NCI-H526 (cell line): Measurements from ENCODE around the gene HAS3.
"Not testable (repeated sequence)": the region's sequence is repeated elsewhere in the genome, so short reads cannot be mapped to it uniquely, and the experiment has no call there.

Source experiments
- DNase-seq, 2 experiments: peaks; one replicate each; lab custom pipeline; 2025; lab: John Stamatoyannopoulos, UW

The HAS3 gene, protein sequence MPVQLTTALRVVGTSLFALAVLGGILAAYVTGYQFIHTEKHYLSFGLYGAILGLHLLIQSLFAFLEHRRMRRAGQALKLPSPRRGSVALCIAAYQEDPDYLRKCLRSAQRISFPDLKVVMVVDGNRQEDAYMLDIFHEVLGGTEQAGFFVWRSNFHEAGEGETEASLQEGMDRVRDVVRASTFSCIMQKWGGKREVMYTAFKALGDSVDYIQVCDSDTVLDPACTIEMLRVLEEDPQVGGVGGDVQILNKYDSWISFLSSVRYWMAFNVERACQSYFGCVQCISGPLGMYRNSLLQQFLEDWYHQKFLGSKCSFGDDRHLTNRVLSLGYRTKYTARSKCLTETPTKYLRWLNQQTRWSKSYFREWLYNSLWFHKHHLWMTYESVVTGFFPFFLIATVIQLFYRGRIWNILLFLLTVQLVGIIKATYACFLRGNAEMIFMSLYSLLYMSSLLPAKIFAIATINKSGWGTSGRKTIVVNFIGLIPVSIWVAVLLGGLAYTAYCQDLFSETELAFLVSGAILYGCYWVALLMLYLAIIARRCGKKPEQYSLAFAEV

DNA sequence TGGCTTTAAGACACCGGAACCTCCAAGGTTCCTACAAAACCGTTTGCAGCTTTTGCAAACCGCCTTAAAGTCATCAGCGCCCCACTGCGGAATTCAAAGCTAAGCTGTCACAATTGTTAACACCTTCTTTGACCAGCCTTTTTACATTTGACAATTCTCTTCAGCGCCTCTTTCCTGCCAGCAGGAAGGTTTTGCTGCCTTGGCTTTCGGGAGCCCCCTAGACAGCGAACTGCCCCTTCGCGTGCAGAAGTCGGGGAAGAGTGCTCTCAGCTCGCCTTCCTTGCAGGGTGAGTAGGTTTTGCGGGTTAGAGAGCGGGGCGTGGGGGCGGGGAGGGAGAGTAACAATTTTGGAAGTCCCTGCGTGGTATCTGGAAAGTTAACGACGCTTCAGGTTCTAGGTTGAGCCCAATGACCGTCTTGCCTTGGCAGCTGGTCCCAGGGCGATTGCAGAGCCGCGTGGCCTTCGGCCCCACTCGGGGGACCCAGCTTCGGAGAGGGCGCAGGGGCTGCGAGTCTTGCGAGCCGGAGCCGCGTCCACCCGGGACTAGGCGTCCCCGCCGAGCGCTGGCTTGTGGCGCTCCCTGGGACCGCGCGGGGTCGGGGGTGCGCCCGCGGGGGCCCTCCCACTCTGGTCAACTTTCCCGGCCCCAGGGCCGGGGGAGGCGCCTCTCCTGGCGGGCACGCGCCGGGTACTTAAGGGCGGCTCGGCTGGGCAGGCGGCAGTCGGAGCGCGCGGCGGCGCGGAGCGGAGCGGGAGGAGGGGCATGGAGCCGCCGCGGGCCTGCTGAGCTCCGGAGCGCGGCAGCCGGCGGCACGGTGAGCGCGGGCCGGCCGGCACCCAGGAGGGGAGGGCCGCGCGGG lies at the start of gene HAS3:
Gene HAS3, plus strand, starts transcription at position 153 of the 861 bp plus-strand sequence. CDS start 3,743 bp downstream, outside the sequence.
- DNase-seq: peak in 1 of 2 experiments; percentile 68

DNA sequence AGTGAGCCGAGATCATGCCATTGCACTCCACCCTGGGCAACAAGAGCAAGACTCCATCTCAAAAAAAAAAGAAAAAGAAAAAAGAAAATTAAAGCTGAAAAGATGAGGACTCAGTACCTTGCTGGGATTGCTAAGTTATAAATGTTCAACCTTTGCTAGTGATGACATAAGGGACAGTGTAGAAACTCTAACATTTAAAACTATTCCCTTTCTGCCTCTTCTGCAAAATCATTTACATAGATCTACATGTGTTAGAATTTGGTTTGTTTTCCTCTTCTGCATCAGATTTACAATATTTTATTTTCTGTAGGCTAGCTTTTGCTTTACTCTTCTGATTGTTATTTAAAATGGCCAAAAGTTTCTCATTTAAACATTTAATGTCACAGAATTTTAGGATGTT lies 49.5 kb upstream of the HAS3 start:
- DNase-seq: no peak

DNA sequence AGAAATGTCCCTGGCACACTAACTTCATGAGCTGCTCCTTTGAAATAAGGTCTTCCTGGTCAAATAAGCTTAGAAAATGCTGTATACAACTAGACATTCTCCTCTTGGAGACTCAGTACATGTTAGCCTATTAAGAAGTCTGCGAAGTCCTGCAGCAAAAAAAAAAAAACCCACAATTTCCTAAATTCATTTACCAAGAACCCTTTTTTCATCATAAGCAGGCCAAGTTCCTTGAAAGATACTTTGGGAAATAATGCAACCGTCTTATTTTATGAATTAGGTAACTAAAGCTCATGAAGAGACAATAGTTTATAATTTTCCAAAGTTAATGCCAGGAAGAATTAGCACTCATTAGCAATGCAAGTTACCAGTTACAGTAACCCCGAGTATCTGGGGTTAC lies 49.0 kb upstream of the HAS3 start:
- no peak for DNase-seq

DNA sequence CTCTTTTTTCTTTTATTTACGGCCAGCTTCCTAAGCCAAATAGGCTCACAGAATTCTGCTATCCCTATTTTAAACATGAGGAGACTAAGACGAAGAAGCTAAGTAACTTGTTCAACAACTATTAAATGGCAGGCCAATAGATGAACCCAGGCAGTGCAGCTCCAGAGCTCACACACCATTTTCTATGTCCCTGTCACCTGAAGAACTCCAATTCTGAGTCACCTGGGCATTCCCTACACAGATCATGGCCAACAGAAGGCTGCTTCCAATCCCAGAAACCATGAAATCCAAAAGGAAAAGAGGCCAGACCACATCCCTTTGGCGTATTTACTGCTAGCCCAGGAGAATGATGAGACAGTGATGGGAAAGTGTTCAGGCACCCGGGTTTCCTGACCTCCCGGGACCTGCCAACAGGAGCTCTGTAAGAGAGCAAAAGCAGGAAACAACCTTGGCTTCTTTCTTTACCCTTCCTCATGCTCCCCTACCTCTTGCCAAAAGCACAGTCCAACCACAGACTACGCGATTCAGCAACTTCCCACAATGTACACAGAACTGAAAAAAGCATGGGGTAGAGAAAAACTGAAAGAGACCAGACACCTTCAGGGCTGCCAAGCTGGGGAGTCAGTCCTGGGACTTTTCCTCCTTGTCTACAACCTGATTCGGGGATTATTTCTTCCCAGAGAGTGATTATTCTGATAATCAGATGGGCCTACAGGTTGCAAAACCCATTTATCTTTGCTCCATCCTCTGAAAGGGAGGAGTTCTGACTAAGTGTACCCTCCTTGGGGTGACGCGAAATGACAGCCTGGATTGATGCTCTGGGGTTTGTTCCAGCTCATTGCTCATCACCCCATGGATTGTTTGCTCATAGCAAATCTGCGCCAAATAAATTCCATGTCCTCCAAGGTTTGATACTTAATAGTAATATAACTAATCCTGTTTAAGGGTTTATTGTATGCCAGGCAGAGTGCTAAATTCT lies 47.8 kb upstream of the HAS3 start:
- DNase-seq: no peak

DNA sequence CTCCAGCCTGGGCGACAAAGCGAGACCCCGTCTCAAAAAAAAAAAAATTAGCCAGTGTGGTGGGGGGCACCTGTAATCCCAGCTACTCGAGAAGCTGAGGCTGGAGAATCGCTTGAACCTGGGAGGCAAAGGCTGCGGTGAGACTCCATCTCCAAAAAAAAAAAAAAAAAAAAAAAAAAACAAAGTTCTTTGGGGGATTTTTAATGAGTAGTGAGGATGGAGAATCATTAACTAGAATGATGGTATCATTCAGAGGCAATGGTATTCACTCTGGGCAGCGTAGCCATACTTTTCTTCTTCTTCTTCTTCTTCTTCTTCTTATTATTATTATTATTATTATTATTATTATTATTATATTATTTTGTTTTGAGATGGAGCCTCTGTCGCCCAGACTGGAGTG lies 42.0 kb upstream of the HAS3 start:
- not testable (repeated sequence) for DNase-seq

DNA sequence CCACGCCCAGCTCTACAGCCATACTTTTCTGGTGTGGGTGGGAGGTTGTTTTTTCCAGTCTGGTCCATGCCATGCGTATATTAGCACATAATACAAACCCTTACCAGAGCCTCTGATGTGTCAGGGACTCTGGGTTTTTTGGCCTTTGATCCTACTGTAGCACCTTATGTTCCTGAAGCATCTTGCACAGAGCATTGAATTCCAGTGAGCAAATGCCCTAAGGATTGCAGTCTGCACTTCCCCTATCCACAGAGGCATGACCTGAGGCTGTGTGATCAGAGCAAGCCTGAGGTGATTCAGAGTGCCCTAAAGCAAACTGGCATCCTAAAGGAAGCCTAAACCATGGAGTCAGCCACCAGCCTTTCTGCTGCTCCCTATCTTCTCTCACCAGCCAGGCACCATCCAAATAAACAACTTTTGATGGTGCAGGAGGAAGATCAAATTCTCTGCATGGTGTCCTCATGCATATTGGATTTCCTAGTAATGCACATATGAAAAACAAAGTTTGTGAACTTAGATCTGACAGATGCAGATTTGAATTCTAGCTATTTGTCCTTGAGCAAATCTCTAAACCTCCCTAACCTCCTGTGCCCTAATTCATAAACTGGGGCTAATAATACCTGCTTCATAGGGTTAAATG lies 41.2 kb upstream of the HAS3 start:
- no peak for DNase-seq

DNA sequence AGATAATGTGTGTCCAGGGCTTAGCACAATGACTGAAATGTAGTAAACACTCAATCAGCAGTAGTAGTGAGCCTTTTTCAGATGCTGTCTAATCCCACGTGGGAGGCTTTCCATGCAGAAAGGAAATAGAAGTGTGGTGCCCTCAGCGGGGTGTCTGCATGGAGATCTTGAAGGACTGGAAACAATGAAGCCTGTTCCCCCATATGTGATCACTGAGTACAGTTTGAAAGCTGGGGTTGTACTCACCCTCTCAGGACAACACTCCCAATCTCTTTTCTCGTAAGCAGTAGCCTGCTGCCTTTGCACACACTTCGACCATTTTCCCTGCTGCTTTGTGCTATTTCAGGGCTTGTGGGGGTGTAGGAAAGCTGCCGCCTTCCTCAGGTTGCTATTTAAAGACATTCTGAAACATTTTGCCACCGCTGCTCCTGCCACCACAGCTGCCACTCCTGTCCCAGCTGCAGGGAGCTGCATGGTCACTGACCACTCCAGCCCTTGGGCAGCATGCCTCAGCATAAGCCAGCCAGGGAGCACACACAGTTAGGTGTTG lies 40.6 kb upstream of the HAS3 start:
- DNase-seq: no peak

DNA sequence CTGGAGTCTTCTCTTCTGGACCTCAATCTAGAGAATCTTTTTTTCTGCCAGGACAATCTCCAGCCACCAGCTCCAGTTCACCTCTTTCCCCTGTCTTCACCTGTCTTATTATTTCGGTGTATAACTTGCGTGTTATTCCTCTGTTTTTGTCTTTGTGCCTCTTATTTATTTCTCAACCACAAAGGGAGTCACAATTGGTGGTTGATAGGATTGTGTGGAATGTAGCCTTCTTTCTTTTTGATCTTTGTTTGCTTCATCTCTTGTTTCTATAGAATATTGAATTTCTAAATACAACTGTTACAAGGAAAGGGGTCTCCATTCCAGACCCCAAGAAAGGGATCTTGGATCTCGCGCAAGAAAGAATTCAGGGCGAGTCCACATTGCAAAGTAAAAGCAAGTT lies 35.9 kb upstream of the HAS3 start:
- no peak for DNase-seq

DNA sequence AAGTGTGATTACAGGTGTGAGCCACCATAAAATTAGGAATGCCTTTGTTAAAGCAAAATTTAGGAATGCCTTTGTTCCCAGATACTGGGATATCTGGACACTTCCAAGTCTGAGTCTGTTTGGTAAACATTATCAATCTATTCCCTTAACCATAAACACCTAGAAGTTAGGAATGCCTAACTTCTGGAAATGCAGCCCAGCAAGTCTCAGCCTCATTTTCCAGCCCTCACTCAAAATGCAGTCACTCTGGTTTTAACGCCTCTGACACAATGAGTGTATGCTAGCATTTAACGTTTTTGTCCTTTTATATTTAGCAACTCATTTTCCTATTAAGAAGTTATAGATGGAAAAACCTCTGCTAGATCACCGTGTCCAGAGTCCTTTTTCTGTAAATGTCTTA lies 34.4 kb upstream of the HAS3 start:
- no peak for DNase-seq

DNA sequence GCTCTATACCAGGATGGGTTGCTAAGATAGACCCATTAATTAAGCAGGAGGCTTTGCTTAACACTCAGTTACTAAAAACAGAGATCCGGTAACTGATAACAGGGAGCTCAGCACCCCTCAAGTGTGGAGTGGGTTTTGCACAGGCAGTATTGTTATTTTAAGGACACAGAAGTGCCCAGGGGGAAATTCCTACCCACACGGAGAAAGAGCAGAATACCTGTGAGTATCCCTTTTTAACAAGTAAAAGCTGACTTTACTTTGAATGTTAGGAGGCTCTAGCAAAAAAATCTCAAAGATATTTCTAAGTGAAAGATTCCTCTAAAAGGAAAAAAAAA lies 32.8 kb upstream of the HAS3 start:
- no peak for DNase-seq

DNA sequence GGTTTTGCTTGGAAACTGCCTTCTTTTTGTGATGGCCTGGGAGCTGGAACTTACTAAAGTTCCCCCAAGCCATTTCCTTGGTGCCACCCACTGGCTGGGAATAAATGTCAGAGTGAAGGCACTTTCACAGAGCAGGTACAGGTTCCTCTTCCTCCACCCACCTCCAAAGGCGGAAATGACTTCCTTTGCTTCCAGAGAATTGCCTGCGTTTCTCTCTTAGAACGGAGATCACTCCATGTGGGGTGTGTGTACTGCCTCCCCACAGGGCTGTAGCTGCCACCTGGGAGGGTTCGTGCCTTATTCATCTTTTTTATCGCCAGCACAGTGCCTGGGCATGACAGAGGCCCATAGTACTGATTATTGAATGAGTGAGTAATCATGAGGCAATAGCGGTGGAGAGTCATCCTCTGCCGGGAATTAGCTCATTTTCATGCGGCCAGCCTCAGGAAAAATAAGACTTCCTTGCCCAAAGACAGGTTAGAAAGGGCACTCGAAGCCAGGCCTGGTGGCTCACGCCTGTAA lies 32.2 kb upstream of the HAS3 start:
- no peak for DNase-seq

DNA sequence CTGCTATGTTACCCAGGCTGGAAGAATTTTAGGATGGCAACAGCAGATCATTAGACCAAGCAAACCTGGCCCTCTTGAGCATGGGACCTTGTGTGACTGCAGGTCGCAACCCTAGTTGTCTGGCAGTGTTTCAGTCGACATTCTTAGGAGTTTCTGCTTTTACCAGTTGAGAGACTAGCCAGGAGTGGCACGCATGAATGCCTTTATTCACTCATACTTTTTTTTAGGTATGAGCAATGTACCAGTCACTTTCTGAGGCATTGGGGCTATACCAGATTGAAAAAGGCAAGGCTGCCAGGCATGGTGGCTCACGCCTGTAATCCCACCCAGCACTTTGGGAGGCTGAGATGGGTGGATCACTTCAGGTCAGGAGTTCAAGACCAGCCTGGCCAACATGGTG lies 28.2 kb upstream of the HAS3 start:
- no peak for DNase-seq

DNA sequence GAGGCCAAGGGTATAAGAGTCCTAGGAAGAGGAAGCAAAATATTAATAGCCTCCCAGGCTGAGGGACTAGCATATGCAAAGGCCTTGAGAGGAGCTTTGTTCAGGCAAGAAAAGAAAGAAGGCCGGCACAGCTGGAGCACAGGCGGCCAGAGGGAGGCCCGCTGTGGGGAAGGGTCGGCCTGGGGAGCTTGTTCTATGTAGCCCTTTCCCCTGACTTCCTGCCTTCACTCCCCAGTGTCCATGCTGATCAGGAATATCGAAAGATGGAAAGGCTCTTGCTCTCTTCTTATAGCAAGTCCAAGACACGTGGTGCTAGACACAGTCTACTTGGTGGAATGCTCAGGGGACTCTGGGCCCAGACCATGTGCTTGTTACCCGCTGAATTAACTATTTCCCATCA lies 27.4 kb upstream of the HAS3 start:
- no peak for DNase-seq

DNA sequence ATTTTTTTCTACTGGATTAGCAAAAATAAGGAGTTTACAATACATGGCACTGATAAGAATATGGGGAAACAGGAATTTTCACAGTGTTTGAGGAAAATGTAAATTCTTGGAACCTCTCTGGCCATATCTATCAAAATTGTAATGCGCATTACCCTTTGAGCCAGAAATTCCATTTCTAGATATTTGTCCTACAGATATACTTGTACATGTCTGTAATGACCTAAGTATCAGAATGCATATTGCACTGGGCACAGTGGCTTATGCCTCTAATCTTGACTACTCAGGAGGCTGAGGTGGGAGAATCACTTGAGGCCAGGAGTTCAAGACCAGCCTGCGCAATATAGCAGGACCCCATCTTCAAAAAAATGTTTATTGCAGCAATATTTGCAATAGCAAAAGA lies 25.8 kb upstream of the HAS3 start:
- DNase-seq: no peak

DNA sequence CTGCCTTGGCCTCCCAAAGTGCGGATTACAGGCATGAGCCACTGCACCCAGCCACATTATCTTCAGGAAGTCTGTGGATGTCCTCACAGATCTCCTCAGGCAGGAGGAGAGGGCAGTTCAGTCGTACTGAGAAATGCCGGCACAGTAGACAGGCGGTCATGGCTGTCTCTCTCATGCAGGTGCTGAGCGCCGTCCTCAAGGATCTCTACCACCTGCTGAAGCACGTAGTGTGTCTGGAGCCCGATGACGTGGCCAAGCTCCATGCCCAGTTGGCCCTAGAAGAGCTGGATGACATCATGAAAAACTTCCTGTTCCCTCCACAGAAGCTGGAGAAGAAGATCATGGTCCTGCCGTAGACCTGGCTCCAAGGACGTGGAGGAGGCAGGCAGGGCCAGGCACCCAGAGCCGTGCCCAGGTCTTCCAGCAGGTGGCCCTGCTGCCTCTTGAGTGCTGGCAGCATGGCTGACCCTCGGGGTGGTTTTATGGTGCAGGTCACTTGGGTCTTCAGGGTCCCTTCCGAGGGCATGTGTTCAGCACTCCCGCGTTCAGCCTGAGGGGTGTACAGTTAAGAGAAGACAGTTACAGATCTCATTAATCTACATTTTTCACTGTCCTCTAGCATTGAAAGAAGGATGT lies 22.0 kb upstream of the HAS3 start:
- no peak for DNase-seq

DNA sequence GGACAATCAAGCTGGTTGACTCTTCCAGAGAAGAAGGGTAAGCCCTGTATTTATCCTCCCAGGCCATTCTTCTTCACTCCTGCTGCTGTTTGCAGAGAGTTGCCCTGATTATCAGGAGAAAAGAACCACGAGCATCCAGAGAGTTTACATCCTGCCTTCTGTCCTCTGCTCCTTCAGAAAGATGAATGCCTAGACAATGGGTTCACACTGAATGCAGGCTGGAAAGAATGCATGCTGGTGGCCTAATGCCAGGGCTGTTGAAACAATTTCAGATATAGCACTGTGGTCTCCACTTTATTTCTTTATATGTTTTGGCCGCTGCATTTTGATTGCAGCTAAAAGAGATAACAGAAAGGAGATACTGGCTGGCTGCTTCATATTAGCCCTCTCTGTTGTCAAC lies 21.2 kb upstream of the HAS3 start:
- DNase-seq: no peak

DNA sequence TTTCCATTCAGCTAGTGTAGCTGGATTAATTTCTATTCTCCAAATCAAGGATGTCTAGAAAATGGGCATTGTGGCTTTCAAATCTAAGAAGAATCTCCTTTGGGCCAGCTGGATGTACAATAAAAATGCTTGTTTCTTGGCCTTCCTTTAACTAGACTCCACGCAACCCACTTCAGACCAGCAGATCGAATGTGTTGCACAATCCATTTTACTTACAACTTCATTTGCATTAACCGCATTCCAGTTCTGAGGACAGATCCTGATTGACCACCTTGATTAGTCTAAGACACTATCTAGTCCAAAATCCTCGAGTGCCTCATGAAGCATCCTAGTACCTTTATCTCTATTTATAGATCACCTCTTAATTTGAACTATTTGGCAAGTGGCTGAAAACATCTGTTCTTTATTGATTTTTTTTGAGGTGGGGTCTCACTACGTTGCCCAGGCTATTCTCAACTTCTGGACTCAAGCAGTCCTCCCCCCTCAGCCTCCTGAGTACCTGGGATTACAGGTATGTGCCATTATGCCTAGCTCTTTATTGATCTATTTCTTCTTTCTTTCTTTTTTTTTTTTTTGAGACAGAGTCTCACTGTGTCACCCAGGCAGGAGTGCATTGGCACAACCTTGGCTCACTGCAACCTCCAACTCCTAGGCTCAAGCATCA lies 20.3 kb upstream of the HAS3 start:
- no peak for DNase-seq

DNA sequence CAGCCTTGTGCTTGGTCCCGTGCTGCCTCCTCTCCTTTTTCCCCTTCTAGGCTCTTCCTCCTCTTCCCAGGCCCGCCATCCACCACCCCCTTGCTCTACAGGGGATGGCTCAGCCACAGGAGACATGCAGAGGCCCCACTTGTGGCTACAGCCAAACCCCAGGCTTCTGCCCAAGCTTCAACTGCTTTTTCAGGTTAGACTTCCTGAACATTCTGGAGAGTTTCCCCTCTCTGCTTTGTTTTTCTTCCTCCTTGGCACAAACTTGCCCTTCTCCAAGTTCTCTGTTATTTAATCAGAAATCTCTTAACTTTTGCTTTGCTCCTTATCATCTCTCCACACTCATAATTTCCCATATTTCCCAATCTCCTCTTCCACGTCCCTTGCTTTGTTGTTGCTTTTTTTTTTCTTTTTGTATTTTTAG lies 18.3 kb upstream of the HAS3 start:
- no peak for DNase-seq

DNA sequence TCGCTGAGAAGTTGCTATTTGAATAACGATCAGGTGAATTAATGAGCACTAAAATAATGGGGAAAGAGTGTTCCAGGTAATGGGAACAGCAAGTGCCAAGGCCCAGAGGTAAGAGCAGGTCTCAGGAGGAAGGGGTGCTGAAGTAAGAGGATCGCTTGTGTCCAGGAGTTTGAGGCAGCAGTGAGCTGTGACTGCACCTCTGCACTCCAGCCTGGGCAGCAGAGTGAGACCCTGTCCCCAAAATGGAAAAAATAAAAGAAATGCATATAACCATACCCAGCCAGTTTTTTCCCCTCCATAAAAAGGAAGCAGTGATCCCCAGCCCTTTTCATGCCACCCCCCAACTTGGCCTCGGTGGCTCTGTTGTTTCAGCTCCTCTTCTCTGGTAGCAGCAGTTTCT lies 16.8 kb upstream of the HAS3 start:
- DNase-seq: no peak
